HG02678 (cell line): Measurements from ENCODE around the gene PGS1.

ENCODE experiments used
- ATAC-seq: cut with Tn5 transposase; IDR thresholded peaks from one replicate; pipeline ENCODE4 v1.9.1; 2021; ENCODE audit warnings: mild to moderate bottlenecking, moderate library complexity; ENCODE audit not compliant: unreplicated experiment

Gene PGS1

GRCh38 chr17:78362232-78362631, 16.2 kb upstream of the PGS1 start:
- ATAC-seq = no peak

DNA sequence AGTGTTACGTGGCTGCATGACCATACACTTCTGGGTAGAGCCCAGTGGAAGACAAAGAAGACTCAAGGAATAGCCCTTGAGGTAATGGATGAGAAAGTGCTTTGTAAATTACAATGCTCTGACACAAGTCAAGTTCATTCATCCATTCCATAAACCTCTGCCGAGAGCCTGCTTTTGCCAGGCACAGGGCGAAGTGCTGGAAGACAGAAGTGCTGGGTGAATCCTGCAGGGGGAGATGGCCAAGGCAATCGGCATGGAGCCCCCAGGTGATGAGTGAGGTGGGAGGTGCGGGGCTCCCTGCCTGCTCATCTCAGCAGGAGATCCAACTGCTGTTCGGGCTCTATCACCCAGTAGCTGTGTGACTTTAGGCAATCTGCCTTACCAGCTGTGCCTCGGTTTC, 15.8 kb upstream of the PGS1 start:
- no peak for ATAC-seq

GRCh38 chr17:78364436-78365281, 13.8 kb upstream of the PGS1 start:
- ATAC-seq = no peak

DNA sequence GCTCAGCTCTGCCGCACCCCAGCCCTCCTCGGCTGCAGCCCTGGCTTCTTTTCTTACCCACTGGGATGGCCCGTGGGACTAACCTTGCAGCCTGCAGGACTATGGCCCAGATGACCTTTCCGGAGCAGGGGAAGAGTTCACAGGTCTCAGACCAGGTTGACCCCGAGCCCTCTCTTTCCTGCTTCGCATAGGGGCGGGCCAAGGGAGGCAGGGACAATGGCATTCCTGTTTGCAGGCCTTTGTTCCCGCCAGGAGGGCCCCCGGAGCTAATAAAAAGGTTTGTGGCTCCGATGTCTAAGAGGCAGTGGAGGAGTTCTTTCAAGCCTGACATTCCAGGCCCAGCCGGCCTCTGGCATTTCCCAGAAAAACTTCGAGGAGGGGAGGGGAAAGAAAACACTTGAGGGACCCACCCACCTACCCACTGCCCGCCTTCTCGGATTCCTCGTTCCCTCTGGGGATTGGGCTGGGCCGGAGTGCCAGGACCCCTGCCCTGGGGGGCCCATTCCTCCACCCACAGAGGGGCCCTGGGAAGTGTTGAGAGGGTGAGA, 12.8 kb upstream of the PGS1 start:
- no peak for ATAC-seq

DNA sequence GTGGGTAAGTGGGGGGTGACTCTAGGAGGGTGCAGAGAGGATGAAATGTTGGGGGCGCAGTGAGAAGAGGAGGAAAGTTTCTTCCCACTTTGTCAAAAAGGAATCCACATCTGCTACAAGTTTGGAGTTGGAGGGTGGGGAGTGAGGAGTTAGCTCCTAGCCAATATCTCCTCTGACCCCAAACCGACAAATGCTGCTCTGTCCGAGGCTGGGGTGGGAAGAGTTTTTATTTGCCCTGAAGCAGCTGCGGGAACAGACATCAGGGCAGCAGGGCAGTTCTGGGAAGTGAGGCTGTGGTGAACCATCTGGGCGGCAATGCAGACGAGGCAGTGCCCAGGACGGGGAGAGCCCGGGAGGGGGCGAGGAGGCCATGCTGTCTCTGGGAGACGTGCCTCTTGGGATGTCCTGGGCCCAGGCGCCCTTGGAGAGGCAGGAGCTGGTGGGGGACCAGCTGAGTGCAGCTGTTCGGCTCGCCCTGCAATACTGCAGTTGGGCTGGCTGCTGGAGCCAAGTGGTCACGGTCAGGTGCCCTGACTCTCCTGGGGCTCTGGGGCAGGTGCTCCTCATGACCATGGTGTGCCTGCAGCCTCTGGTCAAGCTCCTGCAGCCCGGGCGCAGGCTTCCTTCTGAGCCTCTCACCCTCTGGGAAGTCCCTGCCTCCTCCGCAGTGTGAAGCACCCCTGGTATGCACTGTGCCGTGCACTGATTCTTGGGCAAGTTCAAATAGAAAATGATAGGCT, 12.2 kb upstream of the PGS1 start:
- no peak for ATAC-seq

DNA sequence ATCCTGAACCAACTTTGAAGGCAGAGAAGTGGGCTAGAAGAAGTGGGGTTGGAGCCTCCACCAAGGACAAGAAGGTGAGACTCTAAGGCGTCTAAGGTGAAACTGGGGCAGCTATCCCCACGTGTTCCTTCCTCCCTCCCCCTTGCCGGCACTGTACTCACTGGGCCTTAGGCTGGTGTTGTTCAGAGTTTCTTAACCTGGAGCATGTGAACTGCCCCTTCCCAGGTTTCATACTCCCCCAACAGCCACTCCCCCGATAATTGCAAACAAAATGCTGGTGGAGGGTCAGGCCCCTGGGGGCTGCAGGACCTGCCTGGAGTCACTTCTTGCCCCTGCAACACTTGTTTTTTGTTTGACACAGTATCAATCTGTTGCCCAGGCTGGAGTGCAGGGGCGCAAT, 11.3 kb upstream of the PGS1 start:
- ATAC-seq = no peak

GRCh38 chr17:78368348-78368747, 10.1 kb upstream of the PGS1 start:
- ATAC-seq = no peak

GRCh38 chr17:78368854-78369495, 9.5 kb upstream of the PGS1 start:
- ATAC-seq = no peak

GRCh38 chr17:78369791-78370381, 8.6 kb upstream of the PGS1 start:
- ATAC-seq = no peak

GRCh38 chr17:78371056-78371455, 7.4 kb upstream of the PGS1 start:
- ATAC-seq = no peak

- ATAC-seq = no peak
Measured at GRCh38 chr17:78372841-78373240, 5.6 kb upstream of the PGS1 start.

GRCh38 chr17:78374189-78374588, 4.3 kb upstream of the PGS1 start:
- no peak for ATAC-seq

- no peak for ATAC-seq
Measured at GRCh38 chr17:78374631-78375274, 3.7 kb upstream of the PGS1 start.

- ATAC-seq = no peak
Measured at GRCh38 chr17:78375401-78376151, 2.9 kb upstream of the PGS1 start.

DNA sequence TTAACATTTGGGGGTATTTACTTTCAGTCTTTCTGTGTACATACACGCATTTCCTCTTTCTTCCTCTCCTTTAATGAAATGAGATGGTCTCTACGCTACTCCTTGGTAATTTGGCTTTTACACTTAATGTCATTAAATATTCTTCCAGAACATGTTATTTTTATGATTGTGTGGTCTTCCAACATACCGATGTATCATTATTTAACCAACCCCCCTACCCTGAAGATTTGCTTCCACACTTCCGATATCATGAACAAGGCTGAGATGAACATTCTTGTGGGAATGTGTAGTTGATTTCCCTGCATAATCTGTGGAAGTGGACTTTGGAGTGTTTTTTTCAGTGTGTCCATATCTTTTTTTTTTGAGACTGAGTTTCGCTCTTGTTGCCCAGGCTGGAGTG, 2.3 kb upstream of the PGS1 start:
- no peak for ATAC-seq

- no peak for ATAC-seq
Measured at GRCh38 chr17:78377858-78378224, 608 bp upstream of the PGS1 start.

GRCh38 chr17:78379131-78379491, 662 bp downstream of the PGS1 start:
- no peak for ATAC-seq

DNA sequence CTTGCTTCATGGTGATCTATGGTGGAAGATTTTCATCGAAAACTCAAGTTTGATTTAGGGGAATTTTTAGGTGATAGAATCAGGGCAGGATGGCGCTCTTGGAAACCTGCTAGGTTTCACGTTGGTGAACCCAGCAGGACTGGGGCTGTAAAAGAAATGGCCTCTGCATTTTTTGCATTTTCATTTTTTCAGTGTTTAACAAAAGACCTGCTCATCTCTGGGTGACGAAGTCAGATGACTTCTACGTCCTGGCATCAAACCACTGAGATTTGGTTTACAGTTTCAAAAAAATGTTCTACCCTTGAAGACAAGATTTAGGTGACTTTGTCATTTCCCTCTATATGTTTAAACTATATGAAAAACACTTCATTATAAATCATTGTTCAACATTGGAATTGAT, 1.9 kb downstream of the PGS1 start:
- ATAC-seq = no peak

GRCh38 chr17:78381601-78382232, 3.3 kb downstream of the PGS1 start:
- no peak for ATAC-seq
